ENCODE results near the gene RAPGEF6. TPM values are rescaled to one million over a fixed set of nuclear protein-coding genes. Genes with fewer than 3 reads are reported as not detected.

The RAPGEF6 gene
- total RNA-seq, 3 donors from 2014 or later, result 21.8 to 56.3 (median 31.5) TPM

DNA sequence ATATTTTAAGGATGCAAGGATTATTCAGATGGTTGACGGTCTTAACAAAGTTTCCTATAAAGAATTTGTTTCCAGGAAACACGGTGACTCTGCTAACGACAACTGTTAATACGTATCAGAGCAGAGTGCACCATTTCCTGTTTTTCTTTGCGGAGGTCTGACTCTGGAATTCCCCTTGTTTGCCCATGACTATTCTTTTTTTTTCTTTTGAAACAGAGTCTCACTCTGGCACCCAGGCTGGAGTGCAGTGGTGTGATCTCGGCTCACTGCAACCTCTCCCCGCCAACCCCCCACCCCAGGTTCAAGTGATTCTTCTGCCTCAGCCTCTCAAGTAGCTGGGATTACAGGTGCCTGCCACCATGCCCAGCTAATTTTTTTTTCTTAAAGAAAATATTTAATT is 255.3 kb downstream of the RAPGEF6 start:
- H3K27me3 ChIP-seq, result no peaks in the 10 kb centered on the region
- no peak overlapping the region for H3K4me3 ChIP-seq
- H3K9me3 ChIP-seq, result no peaks in the 10 kb centered on the region
- peak overlapping the region; percentile 45 to 69 for H3K27ac ChIP-seq
- H3K36me3 ChIP-seq, result no peaks in the 10 kb centered on the region
- H3K4me1 ChIP-seq, result no peaks in the 10 kb centered on the region
- no peak for DNase-seq (ENCODE audit: low spot score in 2 of 2)
- intact Hi-C loops (cut with DNase I; ENCODE audit: low total_unique reads), result no loop called here
- no peak for TF ChIP-seq POLR2A (IDR thresholded peaks at IDR 0.05)
- TF ChIP-seq, protein P1, sequence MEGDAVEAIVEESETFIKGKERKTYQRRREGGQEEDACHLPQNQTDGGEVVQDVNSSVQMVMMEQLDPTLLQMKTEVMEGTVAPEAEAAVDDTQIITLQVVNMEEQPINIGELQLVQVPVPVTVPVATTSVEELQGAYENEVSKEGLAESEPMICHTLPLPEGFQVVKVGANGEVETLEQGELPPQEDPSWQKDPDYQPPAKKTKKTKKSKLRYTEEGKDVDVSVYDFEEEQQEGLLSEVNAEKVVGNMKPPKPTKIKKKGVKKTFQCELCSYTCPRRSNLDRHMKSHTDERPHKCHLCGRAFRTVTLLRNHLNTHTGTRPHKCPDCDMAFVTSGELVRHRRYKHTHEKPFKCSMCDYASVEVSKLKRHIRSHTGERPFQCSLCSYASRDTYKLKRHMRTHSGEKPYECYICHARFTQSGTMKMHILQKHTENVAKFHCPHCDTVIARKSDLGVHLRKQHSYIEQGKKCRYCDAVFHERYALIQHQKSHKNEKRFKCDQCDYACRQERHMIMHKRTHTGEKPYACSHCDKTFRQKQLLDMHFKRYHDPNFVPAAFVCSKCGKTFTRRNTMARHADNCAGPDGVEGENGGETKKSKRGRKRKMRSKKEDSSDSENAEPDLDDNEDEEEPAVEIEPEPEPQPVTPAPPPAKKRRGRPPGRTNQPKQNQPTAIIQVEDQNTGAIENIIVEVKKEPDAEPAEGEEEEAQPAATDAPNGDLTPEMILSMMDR (IDR thresholded peaks at IDR 0.05), result no peak
- TF ChIP-seq POLR2AphosphoS5 (IDR thresholded peaks at IDR 0.05), result no peak

DNA sequence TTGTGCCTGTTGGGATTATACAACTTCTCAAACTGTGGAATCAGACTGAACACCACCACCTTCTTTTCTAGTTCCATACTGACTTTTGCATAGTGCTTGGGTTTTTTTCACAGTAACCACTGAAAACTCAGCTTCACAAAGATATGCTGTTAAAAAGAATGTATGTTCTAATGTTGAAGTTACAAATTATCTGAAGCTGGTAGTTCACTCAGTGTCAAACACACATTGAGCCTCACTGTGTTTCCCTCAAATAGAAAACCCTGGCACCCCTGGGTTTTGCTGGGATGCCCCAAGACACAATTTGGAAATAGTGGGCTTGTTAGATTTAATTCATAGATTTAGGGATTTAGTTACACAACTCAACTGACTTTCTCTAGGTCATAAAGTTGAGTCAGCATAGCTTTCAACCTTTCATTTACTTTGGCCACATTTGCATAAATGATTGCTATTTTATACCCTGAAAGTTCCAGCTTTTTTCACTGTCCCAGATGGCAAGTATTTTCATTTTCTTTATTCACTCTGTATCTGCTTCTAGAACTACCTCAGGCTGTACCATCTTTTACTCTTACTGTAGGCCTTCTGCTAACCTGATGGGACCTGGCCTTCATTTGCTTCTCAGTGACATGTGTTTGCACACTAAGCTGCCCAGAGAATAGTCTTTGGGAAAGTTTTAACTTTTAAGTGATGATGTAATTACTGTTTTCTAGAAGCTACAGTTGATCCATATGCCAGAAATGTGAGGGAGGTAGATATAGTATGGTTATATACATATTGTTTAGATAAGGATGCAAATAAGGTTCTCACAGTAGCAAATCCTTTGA is 256.1 kb downstream of the RAPGEF6 start:
- Histone ChIP-seq H3K4me1 (no peaks in the 10 kb centered on the region), H3K36me3 (no peaks in the 10 kb centered on the region), H3K27me3 (no peaks in the 10 kb centered on the region), H3K4me3 (no peak overlapping the region), H3K9me3 (no peaks in the 10 kb centered on the region), H3K27ac (peak overlapping the region; percentile 45 to 69)
- intact Hi-C loops (cut with DNase I; ENCODE audit: low total_unique reads), result no loop called here
- no peak for DNase-seq (ENCODE audit: low spot score in 2 of 2)
- TF ChIP-seq, protein P1 (IDR thresholded peaks at IDR 0.05), result no peak
- TF ChIP-seq POLR2A (IDR thresholded peaks at IDR 0.05), result no peak
- TF ChIP-seq POLR2AphosphoS5 (IDR thresholded peaks at IDR 0.05), result no peak

DNA sequence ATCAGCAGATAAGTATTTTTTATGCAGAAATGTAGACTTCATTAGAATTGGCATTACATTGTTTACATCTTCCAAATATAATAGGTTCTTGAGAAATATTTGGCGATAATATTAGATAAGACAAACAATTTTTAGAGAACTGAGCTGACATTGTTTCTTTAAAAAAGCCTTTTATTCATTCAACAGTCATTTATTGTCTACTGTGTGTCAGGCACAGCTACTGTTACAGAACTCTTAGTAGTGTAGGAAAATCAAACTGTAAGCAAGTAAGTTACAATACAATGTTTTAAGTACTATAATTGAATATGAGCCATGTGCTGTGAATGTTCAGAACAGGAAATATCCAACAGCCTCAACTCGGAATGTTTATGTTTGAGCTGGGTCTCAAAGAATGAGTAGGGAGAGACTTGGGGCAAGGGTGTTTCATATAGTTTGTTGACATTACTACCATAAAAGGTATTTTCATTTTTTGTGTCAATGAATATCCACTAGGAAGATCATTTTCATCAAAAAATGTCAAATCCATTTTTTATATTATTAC is 257.2 kb downstream of the RAPGEF6 start:
- no peak for TF ChIP-seq POLR2A (IDR thresholded peaks at IDR 0.05)
- TF ChIP-seq, protein P1 (IDR thresholded peaks at IDR 0.05), result no peak
- no peak for TF ChIP-seq POLR2AphosphoS5 (IDR thresholded peaks at IDR 0.05)
- no peak for DNase-seq (ENCODE audit: low spot score in 2 of 2)
- Histone ChIP-seq H3K36me3 (no peaks in the 10 kb centered on the region), H3K4me1 (no peaks in the 10 kb centered on the region), H3K4me3 (no peak overlapping the region), H3K27ac (no peak overlapping the region), H3K27me3 (no peaks in the 10 kb centered on the region), H3K9me3 (no peaks in the 10 kb centered on the region)
- intact Hi-C loops (cut with DNase I; ENCODE audit: low total_unique reads), result no loop called here

DNA sequence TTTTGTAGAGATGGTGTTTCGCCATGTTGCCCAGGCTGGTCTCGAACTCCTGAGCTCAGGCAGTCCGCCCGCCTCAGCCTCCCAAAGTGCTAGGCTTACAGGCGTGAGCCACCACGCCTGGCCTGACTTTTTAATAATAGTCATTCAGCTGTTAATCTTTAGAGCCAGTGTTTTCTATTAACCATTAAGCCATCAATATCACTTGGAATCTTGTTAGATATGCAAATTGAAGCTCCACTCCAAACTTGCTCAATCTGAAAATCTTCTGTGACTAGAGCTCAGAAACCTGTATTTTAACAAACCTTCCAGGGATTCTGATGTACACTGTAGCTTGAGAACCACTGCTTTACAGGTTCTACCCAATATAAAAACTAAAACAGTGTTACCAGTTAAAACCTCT is 257.7 kb downstream of the RAPGEF6 start:
- TF ChIP-seq POLR2A (IDR thresholded peaks at IDR 0.05), result no peak
- TF ChIP-seq, protein P1 (IDR thresholded peaks at IDR 0.05), result no peak
- TF ChIP-seq POLR2AphosphoS5 (IDR thresholded peaks at IDR 0.05), result no peak
- Histone ChIP-seq H3K36me3 (no peaks in the 10 kb centered on the region), H3K27me3 (no peaks in the 10 kb centered on the region), H3K27ac (no peak overlapping the region), H3K4me3 (no peak overlapping the region), H3K9me3 (no peaks in the 10 kb centered on the region), H3K4me1 (no peaks in the 10 kb centered on the region)
- DNase-seq (ENCODE audit: low spot score in 2 of 2), result no peak
- intact Hi-C loops (cut with DNase I; ENCODE audit: low total_unique reads), result no loop called here

DNA sequence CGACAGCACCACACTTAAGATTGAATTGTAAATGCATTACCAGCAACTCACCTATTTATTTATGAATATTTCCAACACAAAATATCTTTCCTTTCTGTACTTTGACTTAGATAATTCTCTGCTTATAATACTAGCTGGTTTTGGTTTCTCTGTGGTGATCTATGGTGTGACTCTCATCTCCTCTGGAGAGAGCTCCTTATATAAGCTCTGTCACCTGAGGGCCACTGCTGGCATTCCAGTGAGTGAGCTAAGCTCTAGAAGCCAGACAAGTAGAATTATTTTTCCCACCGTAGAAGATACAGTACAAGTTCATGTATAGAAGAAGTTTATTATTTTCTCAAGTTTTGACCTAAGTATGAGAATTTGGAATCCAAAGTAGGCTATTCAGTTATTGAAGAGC is 259.7 kb downstream of the RAPGEF6 start:
- H3K9me3 ChIP-seq, result no peaks in the 10 kb centered on the region
- no peak overlapping the region for H3K27ac ChIP-seq
- no peak overlapping the region for H3K4me3 ChIP-seq
- intact Hi-C loops (cut with DNase I; ENCODE audit: low total_unique reads), result no loop called here
- H3K36me3 ChIP-seq, result no peaks in the 10 kb centered on the region
- no peak for DNase-seq (ENCODE audit: low spot score in 2 of 2)
- TF ChIP-seq, protein P1 (IDR thresholded peaks at IDR 0.05), result no peak
- TF ChIP-seq POLR2A (IDR thresholded peaks at IDR 0.05) (no peak), POLR2AphosphoS5 (IDR thresholded peaks at IDR 0.05) (no peak)
- H3K4me1 ChIP-seq, result no peaks in the 10 kb centered on the region
- no peaks in the 10 kb centered on the region for H3K27me3 ChIP-seq
